D721Med (cell line): Measurements from ENCODE around the gene AP2A2.

ENCODE experiments used
- DNase-seq: peaks from one replicate; pipeline ENCODE4 v3.0.0; 2011; ENCODE audit warnings: low spot score; ENCODE audit not compliant: insufficient read length
- FAIRE-seq: peaks from 2 replicates; lab custom pipeline; 2011; peaks lifted over from hg19 to GRCh38; lab: Jason Lieb, UNC
- CTCF ChIP-seq: IDR thresholded peaks from 2 replicates; pipeline ENCODE4 v1.5.1; 2012; ENCODE audit warnings: mild to moderate bottlenecking, control low read depth; ENCODE audit not compliant: insufficient read depth; ENCODE audit errors: missing control alignments

AP2A2 gene

GRCh38 chr11:886568-886967 lies 39.1 kb upstream of the AP2A2 start:
- no peak for TF ChIP-seq CTCF
- FAIRE-seq = no peak
- DNase-seq = no peak

- FAIRE-seq = no peak
- TF ChIP-seq CTCF = no peak
- DNase-seq = no peak
Measured at GRCh38 chr11:887589-887988, 38.1 kb upstream of the AP2A2 start.

GRCh38 chr11:888310-889212 lies 37.1 kb upstream of the AP2A2 start:
- peak; percentile 87 for DNase-seq
- TF ChIP-seq CTCF = no peak
- FAIRE-seq = no peak

GRCh38 chr11:889257-889656 lies 36.4 kb upstream of the AP2A2 start:
- no peak for FAIRE-seq
- DNase-seq = no peak
- no peak for TF ChIP-seq CTCF

- no peak for TF ChIP-seq CTCF
- DNase-seq (no peak), FAIRE-seq (no peak)
Measured at GRCh38 chr11:889687-890475, 35.8 kb upstream of the AP2A2 start.

GRCh38 chr11:890794-891540 lies 34.7 kb upstream of the AP2A2 start:
- FAIRE-seq = no peak
- no peak for DNase-seq
- TF ChIP-seq CTCF = no peak
